ENCODE results near the gene ADAMTS9.

The ADAMTS9 gene

DNA sequence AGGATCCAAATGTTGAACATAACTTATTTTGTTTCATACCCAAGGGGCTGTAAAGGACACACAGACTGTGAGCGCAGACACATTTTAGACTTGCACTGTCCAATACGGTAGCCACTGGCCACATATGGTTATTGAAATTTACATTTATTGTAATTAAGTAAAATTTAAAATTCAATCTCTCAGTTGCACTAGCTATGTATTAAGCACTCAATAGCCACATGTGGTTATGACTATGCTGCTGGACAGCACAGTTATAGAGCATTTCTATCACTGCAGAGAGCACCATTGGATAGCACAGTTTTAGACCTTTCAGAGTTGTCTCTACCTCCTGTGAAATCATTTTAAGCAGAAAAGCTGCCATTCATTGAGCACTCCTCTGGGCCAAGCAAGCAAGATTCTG, 204.3 kb downstream of the ADAMTS9 start:
- no peak for DNase-seq

DNA sequence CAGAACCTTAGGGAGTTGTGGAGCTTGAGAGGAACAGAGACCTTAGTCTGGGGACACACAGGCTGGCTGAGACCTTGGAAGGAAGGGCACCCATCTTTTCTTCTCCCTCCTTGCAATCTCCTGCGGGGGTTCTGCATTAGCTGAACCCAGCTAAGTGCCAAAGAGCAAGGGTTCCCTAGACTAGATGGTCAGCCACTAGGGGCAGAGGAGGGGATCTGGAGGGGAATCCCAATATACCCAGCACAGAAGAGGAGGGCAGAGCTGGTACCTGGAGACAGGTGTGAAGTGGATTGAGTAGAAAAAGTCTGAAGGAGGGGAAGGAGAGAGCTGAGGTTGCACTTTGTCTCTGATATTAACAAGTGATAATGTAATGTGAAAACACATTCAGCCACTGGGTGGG, 212.8 kb downstream of the ADAMTS9 start:
- no peak for DNase-seq

DNA sequence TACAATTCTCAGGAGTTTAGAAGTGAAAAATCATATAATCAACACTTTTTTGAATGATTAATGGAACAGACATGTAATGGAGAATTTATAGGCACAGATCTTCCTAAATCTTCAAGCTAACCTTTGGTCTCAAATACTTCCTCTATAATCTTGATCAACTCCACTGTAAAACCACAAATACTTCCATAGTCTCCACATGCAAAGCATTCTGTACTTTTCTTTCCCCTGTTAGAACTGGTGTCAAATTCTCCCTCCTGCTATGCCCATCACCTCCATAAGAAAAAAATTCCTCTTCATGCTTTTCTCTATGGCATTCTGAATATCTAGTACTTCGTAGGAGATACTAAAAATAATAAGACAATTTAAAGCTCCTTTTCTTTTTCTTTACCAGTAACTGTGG, 214.3 kb downstream of the ADAMTS9 start:
- no peak for DNase-seq

- DNase-seq = no peak
Measured at GRCh38 chr3:64470436-64470835, 217.4 kb downstream of the ADAMTS9 start.

DNA sequence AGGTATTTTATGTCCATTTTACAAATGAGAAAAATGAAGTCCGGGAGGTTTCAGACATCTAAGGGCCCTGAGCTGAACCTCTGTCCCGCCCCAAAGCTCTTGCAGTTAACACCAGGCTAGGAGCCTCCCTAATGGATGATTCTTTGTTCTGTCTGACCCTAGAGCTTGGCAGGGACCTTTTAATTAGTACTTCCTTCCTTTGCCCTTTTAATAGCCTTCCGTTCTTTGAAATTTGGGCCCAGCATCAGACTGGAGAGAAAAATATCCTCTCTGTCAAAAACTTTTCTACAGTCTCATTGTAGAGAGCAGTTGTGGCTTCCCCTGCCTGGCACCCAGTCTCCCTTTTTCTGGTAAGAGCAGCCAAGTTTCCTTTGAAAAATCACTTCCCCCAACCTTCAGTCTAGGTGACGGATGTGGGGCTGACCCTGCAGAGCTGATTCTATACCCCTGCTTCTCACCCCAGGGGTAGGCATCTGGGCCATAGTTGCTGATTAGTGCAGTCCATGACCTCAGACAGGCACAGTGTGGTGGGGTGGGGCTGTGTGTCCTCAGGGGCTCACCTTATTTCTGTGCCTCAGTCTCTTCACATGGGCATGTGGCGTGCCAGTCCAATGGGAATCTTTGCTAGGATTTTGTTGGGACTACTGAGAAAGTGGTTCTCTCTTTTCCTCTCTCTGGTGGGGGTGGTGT, 220.4 kb downstream of the ADAMTS9 start:
- no peak for DNase-seq
